Measurements from ENCODE around the gene HTR1B. TPM values are rescaled to one million over a fixed set of nuclear protein-coding genes. Genes with fewer than 3 reads are reported as not detected.

HTR1B gene
- total RNA-seq, result 0.66 and 21.5 TPM in 2 replicates

GRCh38 chr6:77463308-77463860, at the start of gene HTR1B:
Gene HTR1B (minus strand): TSS chr6:77463491. CDS start chr6:77463403, 88 bp downstream.

Other genes starting within 250 kb of the HTR1B start
- not detected in 2 replicates for gene MEI4, start 189.5 kb upstream of the HTR1B start, total RNA-seq